ENCODE results near the gene CALHM1. TPM values are rescaled to one million over a fixed set of nuclear protein-coding genes. Genes with fewer than 3 reads are reported as not detected.
A peak's percentile ranks its signal among the peaks of the same experiment; 100 is the strongest.
"Not testable (repeated sequence)": the region's sequence is repeated elsewhere in the genome, so short reads cannot be mapped to it uniquely, and the experiment has no call there.

Gene CALHM1
- total RNA-seq, result not detected

GRCh38 chr10:103458720-103459119 is at the start of gene CALHM1:
CALHM1 (minus strand) TSS chr10:103458900; CDS start chr10:103458751, 149 bp downstream.
- no peak within 1 kb of the TSS for H3K4me3 ChIP-seq (ENCODE audit: low read depth, poor library complexity, severe bottlenecking)
- WGBS, 2 donors, result 70 to 100% methylated on average over 3 to 9 of the region's 9 CpGs
- intact Hi-C loops (cut with DNase I; ENCODE audit: low total_unique reads), result no loop called here
- TF ChIP-seq POLR2A (IDR thresholded peaks at IDR 0.05) (no peak), CTCF (IDR thresholded peaks at IDR 0.05) (no peak)
- no peak for DNase-seq (ENCODE audit: low spot score in 2 of 2)

- WGBS, 2 donors, result 59 to 65% methylated on average over 10 of the region's 10 CpGs
- no peak for TF ChIP-seq POLR2A (IDR thresholded peaks at IDR 0.05)
- no peak for TF ChIP-seq CTCF (IDR thresholded peaks at IDR 0.05)
- no peak overlapping the region for H3K4me3 ChIP-seq (ENCODE audit: low read depth, poor library complexity, severe bottlenecking)
- intact Hi-C loops (cut with DNase I; ENCODE audit: low total_unique reads), result no loop called here
- peak in 1 of 2 donors; percentile 53 for DNase-seq (ENCODE audit: low spot score in 2 of 2)
These were observed 48.8 kb upstream of the CALHM1 start for GRCh38 chr10:103507235-103508191.

- WGBS, 2 donors, result 87 to 94% methylated on average over 4 of the region's 4 CpGs
- TF ChIP-seq POLR2A (IDR thresholded peaks at IDR 0.05), result no peak
- TF ChIP-seq CTCF (IDR thresholded peaks at IDR 0.05), result no peak
- intact Hi-C loops (cut with DNase I; ENCODE audit: low total_unique reads), result no loop called here
- DNase-seq (ENCODE audit: low spot score in 2 of 2), result peak in 1 of 2 donors; percentile 43
- no peak overlapping the region for H3K4me3 ChIP-seq (ENCODE audit: low read depth, poor library complexity, severe bottlenecking)
These were observed 47.4 kb upstream of the CALHM1 start for GRCh38 chr10:103506061-103506460.

- TF ChIP-seq CTCF (IDR thresholded peaks at IDR 0.05) (no peak), POLR2A (IDR thresholded peaks at IDR 0.05) (no peak)
- intact Hi-C loops (cut with DNase I; ENCODE audit: low total_unique reads), result no loop called here
- H3K4me3 ChIP-seq (ENCODE audit: low read depth, poor library complexity, severe bottlenecking), result no peak overlapping the region
- WGBS, 2 donors, result 70 to 79% methylated on average over 10 of the region's 10 CpGs
- DNase-seq (ENCODE audit: low spot score in 2 of 2), result no peak
These were observed 45.6 kb upstream of the CALHM1 start for GRCh38 chr10:103504181-103504783.

GRCh38 chr10:103503777-103504176 is 45.1 kb upstream of the CALHM1 start:
- H3K4me3 ChIP-seq (ENCODE audit: low read depth, poor library complexity, severe bottlenecking); DNase-seq (ENCODE audit: low spot score in 2 of 2); intact Hi-C loops (cut with DNase I; ENCODE audit: low total_unique reads): not testable (repeated sequence)
- WGBS, 2 donors, result 94% methylated on average over 6 of the region's 6 CpGs

Measured in lower leg skin (tissue), 4 donors.